Thyroid gland (tissue), 4 donors: ENCODE results near the gene GRN. TPM values are rescaled to one million over a fixed set of nuclear protein-coding genes. Genes with fewer than 3 reads are reported as not detected.
A peak's percentile ranks its signal among the peaks of the same experiment; 100 is the strongest.

Experiments
- DNase-seq, 2 donors: peaks; one replicate each; pipeline ENCODE4 v3.0.0-alpha.2; 2019
- H3K27ac ChIP-seq, 3 donors: fragments of 200-600 bp; sonication (generic); 1 replicate in 2 of 3; 2 replicates in 1 of 3; pipeline ENCODE4 v1.5.1; 2016 to 2019; ENCODE audit warnings: mild to moderate bottlenecking in 1 of 3, moderate library complexity in 1 of 3
- H3K27me3 ChIP-seq: fragments of 200-600 bp; sonication (generic); one replicate; pipeline ENCODE4 v1.5.1; 2019
- H3K36me3 ChIP-seq, 2 donors: fragments of 200-600 bp; sonication (generic); one replicate each; pipeline ENCODE4 v1.5.1; 2016 to 2019
- H3K4me1 ChIP-seq, 2 donors: fragments of 200-600 bp; sonication (generic); one replicate each; pipeline ENCODE4 v1.5.1; 2017 to 2019
- H3K4me3 ChIP-seq, 3 donors: fragments of 200-600 bp; sonication (generic); replicated peaks in 1 of 3; 1 replicate in 2 of 3; 2 replicates in 1 of 3; pipeline ENCODE4 v1.5.1; 2016; ENCODE audit warnings: mild to moderate bottlenecking in 1 of 3
- H3K9me3 ChIP-seq: fragments of 200-600 bp; sonication (generic); one replicate; pipeline ENCODE4 v1.5.1; 2017
- CTCF ChIP-seq, 6 experiments: fragments of 200-600 bp in 3 of 6; fragments of 450-650 bp in 3 of 6; sonication (generic) in 3 of 6; IDR thresholded peaks; one replicate each; pipeline ENCODE4 v1.5.1; 2016 to 2019; ENCODE audit warnings: antibody characterized with exemption in 6 of 6, mild to moderate bottlenecking in 2 of 6, inconsistent platforms in 1 of 6, moderate library complexity in 1 of 6
- POLR2A ChIP-seq, 2 donors: fragments of 450-650 bp; IDR thresholded peaks; one replicate each; pipeline ENCODE4 v1.6.1; 2017; ENCODE audit warnings: antibody characterized with exemption in 2 of 2, mild to moderate bottlenecking in 2 of 2, moderate library complexity in 1 of 2
- WGBS, 2 donors: methylation state at CpG; one replicate each; pipeline ENCODE4 v1.1.5; 2017; 5-methylcytosine and 5-hydroxymethylcytosine counted together
- intact Hi-C: fragments of 100-400 bp; cut with DNase I; formaldehyde crosslinking; loops from one replicate; pipeline ENCODE4 v1.15.1; 2023
- total RNA-seq, 4 donors: library from RNA; depleted of rRNA; stranded (reverse); fragments of >200 nt; gene quantifications; one replicate each; pipeline ENCODE4 v1.2.3, GENCODE V29; 2016

Gene GRN
- total RNA-seq, 4 donors from 2014 or later = 259 to 292 (median 264) TPM

GRCh38 chr17:44375196-44376017 is 30.3 kb downstream of the GRN start:
- Histone ChIP-seq H3K27ac (peak overlapping the region; percentile 14 to 70 (median 53)), H3K9me3 (no peaks in the 10 kb centered on the region), H3K4me3 (no peak overlapping the region), H3K36me3 (no peaks in the 10 kb centered on the region), H3K27me3 (no peaks in the 10 kb centered on the region), H3K4me1 (peaks cover 7 to 35% of the 10 kb centered on the region in 2 donors)
- WGBS, 2 donors = 46 to 66% methylated on average over 9 to 18 of the region's 22 CpGs
- intact Hi-C loops = no loop called here
- DNase-seq = peak in 1 of 2 donors; percentile 15
- TF ChIP-seq CTCF (IDR thresholded peaks at IDR 0.05) (no peak), POLR2A (IDR thresholded peaks at IDR 0.05) (no peak)

- WGBS, 2 donors = 1 to 4% methylated on average over 5 of the region's 5 CpGs
Observed at GRCh38 chr17:44376124-44376523, 31.0 kb downstream of the GRN start.

GRCh38 chr17:44376779-44377178 is 31.7 kb downstream of the GRN start:
- H3K4me1 ChIP-seq = peaks cover 7 to 35% of the 10 kb centered on the region in 2 donors
- TF ChIP-seq CTCF (IDR thresholded peaks at IDR 0.05) (no peak), POLR2A (IDR thresholded peaks at IDR 0.05) (no peak)
- no peaks in the 10 kb centered on the region for H3K36me3 ChIP-seq
- no peak overlapping the region for H3K4me3 ChIP-seq
- intact Hi-C loops = no loop called here
- no peaks in the 10 kb centered on the region for H3K27me3 ChIP-seq
- no peaks in the 10 kb centered on the region for H3K9me3 ChIP-seq
- DNase-seq = no peak
- H3K27ac ChIP-seq = no peak overlapping the region
- 77 to 80% methylated on average over 10 to 12 of the region's 12 CpGs for WGBS, 2 donors

More at GRCh38 chr17:44376124-44376523, 31.0 kb downstream of the GRN start:
- DNase-seq = peak; percentile 68 to 74
- Histone ChIP-seq H3K27me3 (no peaks in the 10 kb centered on the region), H3K4me3 (no peak overlapping the region), H3K4me1 (peaks cover 7 to 35% of the 10 kb centered on the region in 2 donors), H3K36me3 (no peaks in the 10 kb centered on the region), H3K27ac (peak overlapping the region in 1 of 3 donors; percentile 70), H3K9me3 (no peaks in the 10 kb centered on the region)
- TF ChIP-seq POLR2A (IDR thresholded peaks at IDR 0.05) (no peak), CTCF (IDR thresholded peaks at IDR 0.05) (peak in 3 of 6 experiments; percentile 33 to 43 (median 33))
- intact Hi-C loops = no loop called here

- Histone ChIP-seq H3K9me3 (no peaks in the 10 kb centered on the region), H3K27me3 (no peaks in the 10 kb centered on the region), H3K4me3 (no peak overlapping the region), H3K4me1 (peaks cover 7 to 34% of the 10 kb centered on the region in 2 donors), H3K36me3 (no peaks in the 10 kb centered on the region), H3K27ac (no peak overlapping the region)
- DNase-seq = no peak
- WGBS, 2 donors = 90 to 91% methylated on average over 14 of the region's 14 CpGs
- no peak for TF ChIP-seq POLR2A (IDR thresholded peaks at IDR 0.05)
- TF ChIP-seq CTCF (IDR thresholded peaks at IDR 0.05) = no peak
- intact Hi-C loops = no loop called here
Observed at GRCh38 chr17:44378171-44378705, 33.1 kb downstream of the GRN start.

GRCh38 chr17:44379887-44380286 is 34.8 kb downstream of the GRN start:
- WGBS, 2 donors = 93 to 96% methylated on average over 4 to 10 of the region's 10 CpGs

More at GRCh38 chr17:44379887-44380286, 34.8 kb downstream of the GRN start:
- Histone ChIP-seq H3K9me3 (no peaks in the 10 kb centered on the region), H3K27me3 (no peaks in the 10 kb centered on the region), H3K4me3 (no peak overlapping the region), H3K4me1 (peaks cover 4 to 25% of the 10 kb centered on the region in 2 donors), H3K27ac (no peak overlapping the region), H3K36me3 (no peaks in the 10 kb centered on the region)
- no peak for TF ChIP-seq CTCF (IDR thresholded peaks at IDR 0.05)
- no peak for TF ChIP-seq POLR2A (IDR thresholded peaks at IDR 0.05)
- intact Hi-C loops = no loop called here
- no peak for DNase-seq
